Measurements from ENCODE around the gene STAG1.
"Not testable (repeated sequence)": the region's sequence is repeated elsewhere in the genome, so short reads cannot be mapped to it uniquely, and the experiment has no call there.

Gene STAG1

GRCh38 chr3:136606216-136606615, 146.0 kb downstream of the STAG1 start:
- H3K27ac Mint-ChIP-seq; H3K4me3 Mint-ChIP-seq; DNase-seq (ENCODE audit: low spot score in 2 of 2); ATAC-seq (ENCODE audit: low read depth); H3K9me3 Mint-ChIP-seq; H3K27me3 Mint-ChIP-seq; H3K4me1 Mint-ChIP-seq: not testable (repeated sequence)
- H3K36me3 Mint-ChIP-seq: peaks cover 31% of the 10 kb centered on the region

- no peak overlapping the region for H3K4me3 Mint-ChIP-seq
- ATAC-seq (ENCODE audit: low read depth) (no peak), DNase-seq (ENCODE audit: low spot score in 2 of 2) (no peak)
- no peaks in the 10 kb centered on the region for H3K9me3 Mint-ChIP-seq
- H3K27ac Mint-ChIP-seq: no peak overlapping the region
- no peaks in the 10 kb centered on the region for H3K27me3 Mint-ChIP-seq
- H3K4me1 Mint-ChIP-seq: peaks cover 2% of the 10 kb centered on the region
- peaks cover 34% of the 10 kb centered on the region for H3K36me3 Mint-ChIP-seq
Measured at GRCh38 chr3:136604961-136605360, 147.2 kb downstream of the STAG1 start.

- H3K27ac Mint-ChIP-seq: no peak overlapping the region
- H3K36me3 Mint-ChIP-seq: peaks cover 33% of the 10 kb centered on the region
- no peaks in the 10 kb centered on the region for H3K9me3 Mint-ChIP-seq
Measured at GRCh38 chr3:136602818-136603217, 149.4 kb downstream of the STAG1 start.

GRCh38 chr3:136595913-136596697, 156.1 kb downstream of the STAG1 start:
- Mint-ChIP-seq H3K27ac (no peak overlapping the region), H3K27me3 (no peaks in the 10 kb centered on the region), H3K9me3 (no peaks in the 10 kb centered on the region), H3K4me3 (no peak overlapping the region), H3K4me1 (peaks cover 13% of the 10 kb centered on the region), H3K36me3 (peaks cover 22% of the 10 kb centered on the region)
- DNase-seq (ENCODE audit: low spot score in 2 of 2) (no peak), ATAC-seq (ENCODE audit: low read depth) (no peak)

More at GRCh38 chr3:136602818-136603217, 149.4 kb downstream of the STAG1 start:
- H3K4me3 Mint-ChIP-seq: no peak overlapping the region
- peaks cover 7% of the 10 kb centered on the region for H3K4me1 Mint-ChIP-seq
- DNase-seq (ENCODE audit: low spot score in 2 of 2) (no peak), ATAC-seq (ENCODE audit: low read depth) (no peak)
- no peaks in the 10 kb centered on the region for H3K27me3 Mint-ChIP-seq

- DNase-seq (ENCODE audit: low spot score in 2 of 2) (no peak), ATAC-seq (ENCODE audit: low read depth) (no peak)
- Mint-ChIP-seq H3K4me1 (no peaks in the 10 kb centered on the region), H3K27me3 (no peaks in the 10 kb centered on the region), H3K9me3 (no peaks in the 10 kb centered on the region), H3K4me3 (no peak overlapping the region), H3K36me3 (peaks cover 25% of the 10 kb centered on the region), H3K27ac (no peak overlapping the region)
Measured at GRCh38 chr3:136586580-136586979, 165.6 kb downstream of the STAG1 start.

- Mint-ChIP-seq H3K27me3 (no peaks in the 10 kb centered on the region), H3K36me3 (peaks cover 21% of the 10 kb centered on the region), H3K9me3 (no peaks in the 10 kb centered on the region), H3K4me3 (no peak overlapping the region), H3K27ac (no peak overlapping the region), H3K4me1 (no peaks in the 10 kb centered on the region)
- no peak for DNase-seq (ENCODE audit: low spot score in 2 of 2)
- ATAC-seq (ENCODE audit: low read depth): no peak
Measured at GRCh38 chr3:136584728-136585127, 167.4 kb downstream of the STAG1 start.

- no peak overlapping the region for H3K27ac Mint-ChIP-seq
- peaks cover 22% of the 10 kb centered on the region for H3K36me3 Mint-ChIP-seq
- no peaks in the 10 kb centered on the region for H3K27me3 Mint-ChIP-seq
- no peak overlapping the region for H3K4me3 Mint-ChIP-seq
- DNase-seq (ENCODE audit: low spot score in 2 of 2) (no peak), ATAC-seq (ENCODE audit: low read depth) (no peak)
- peaks cover 3% of the 10 kb centered on the region for H3K4me1 Mint-ChIP-seq
- no peaks in the 10 kb centered on the region for H3K9me3 Mint-ChIP-seq
Measured at GRCh38 chr3:136583823-136584222, 168.4 kb downstream of the STAG1 start.

- H3K27me3 Mint-ChIP-seq: no peaks in the 10 kb centered on the region
- no peak overlapping the region for H3K27ac Mint-ChIP-seq
- peaks cover 16% of the 10 kb centered on the region for H3K36me3 Mint-ChIP-seq
- DNase-seq (ENCODE audit: low spot score in 2 of 2): no peak
- peaks cover 1% of the 10 kb centered on the region for H3K9me3 Mint-ChIP-seq
- H3K4me1 Mint-ChIP-seq: peaks cover 3% of the 10 kb centered on the region
- ATAC-seq (ENCODE audit: low read depth): no peak
- H3K4me3 Mint-ChIP-seq: no peak overlapping the region
Measured at GRCh38 chr3:136577791-136578190, 174.4 kb downstream of the STAG1 start.

GRCh38 chr3:136576279-136577009, 175.7 kb downstream of the STAG1 start:
- peaks cover 20% of the 10 kb centered on the region for H3K36me3 Mint-ChIP-seq
- no peak overlapping the region for H3K27ac Mint-ChIP-seq
- H3K9me3 Mint-ChIP-seq: peaks cover 1% of the 10 kb centered on the region
- no peak for ATAC-seq (ENCODE audit: low read depth)
- peaks cover 3% of the 10 kb centered on the region for H3K4me1 Mint-ChIP-seq
- no peak overlapping the region for H3K4me3 Mint-ChIP-seq
- no peaks in the 10 kb centered on the region for H3K27me3 Mint-ChIP-seq
- DNase-seq (ENCODE audit: low spot score in 2 of 2): no peak

GRCh38 chr3:136567599-136568188, 184.5 kb downstream of the STAG1 start:
- no peak overlapping the region for H3K27ac Mint-ChIP-seq
- H3K4me1 Mint-ChIP-seq: peaks cover 12% of the 10 kb centered on the region
- no peaks in the 10 kb centered on the region for H3K27me3 Mint-ChIP-seq
- DNase-seq (ENCODE audit: low spot score in 2 of 2) (no peak), ATAC-seq (ENCODE audit: low read depth) (no peak)
- H3K4me3 Mint-ChIP-seq: no peak overlapping the region
- H3K9me3 Mint-ChIP-seq: peaks cover 2% of the 10 kb centered on the region
- peaks cover 28% of the 10 kb centered on the region for H3K36me3 Mint-ChIP-seq

GRCh38 chr3:136564962-136565361, 187.2 kb downstream of the STAG1 start:
- not testable (repeated sequence) for H3K27ac Mint-ChIP-seq
- Mint-ChIP-seq H3K36me3 (peaks cover 28% of the 10 kb centered on the region), H3K4me1 (peaks cover 11% of the 10 kb centered on the region)

GRCh38 chr3:136562026-136562425, 190.2 kb downstream of the STAG1 start:
- DNase-seq (ENCODE audit: low spot score in 2 of 2) (no peak), ATAC-seq (ENCODE audit: low read depth) (no peak)
- Mint-ChIP-seq H3K27ac (no peak overlapping the region), H3K36me3 (peaks cover 25% of the 10 kb centered on the region), H3K9me3 (peaks cover 2% of the 10 kb centered on the region), H3K4me1 (peaks cover 11% of the 10 kb centered on the region), H3K4me3 (no peak overlapping the region), H3K27me3 (no peaks in the 10 kb centered on the region)

More at GRCh38 chr3:136564962-136565361, 187.2 kb downstream of the STAG1 start:
- not testable (repeated sequence) for H3K9me3 Mint-ChIP-seq; ATAC-seq (ENCODE audit: low read depth); H3K4me3 Mint-ChIP-seq; DNase-seq (ENCODE audit: low spot score in 2 of 2); H3K27me3 Mint-ChIP-seq

GRCh38 chr3:136559896-136560295, 192.3 kb downstream of the STAG1 start:
- Mint-ChIP-seq H3K4me3 (no peak overlapping the region), H3K27me3 (no peaks in the 10 kb centered on the region), H3K27ac (no peak overlapping the region), H3K9me3 (peaks cover 2% of the 10 kb centered on the region), H3K4me1 (peaks cover 5% of the 10 kb centered on the region), H3K36me3 (peaks cover 16% of the 10 kb centered on the region)
- no peak for DNase-seq (ENCODE audit: low spot score in 2 of 2)
- ATAC-seq (ENCODE audit: low read depth): no peak

- Mint-ChIP-seq H3K4me1 (peaks cover 15% of the 10 kb centered on the region), H3K36me3 (peaks cover 23% of the 10 kb centered on the region)
- DNase-seq (ENCODE audit: low spot score in 2 of 2); H3K27me3 Mint-ChIP-seq; H3K27ac Mint-ChIP-seq; ATAC-seq (ENCODE audit: low read depth); H3K4me3 Mint-ChIP-seq; H3K9me3 Mint-ChIP-seq: not testable (repeated sequence)
Measured at GRCh38 chr3:136549461-136549860, 202.7 kb downstream of the STAG1 start.

Measured in memory B cell (primary cell).